ENCODE measurements around the gene VPS26C.

DNA sequence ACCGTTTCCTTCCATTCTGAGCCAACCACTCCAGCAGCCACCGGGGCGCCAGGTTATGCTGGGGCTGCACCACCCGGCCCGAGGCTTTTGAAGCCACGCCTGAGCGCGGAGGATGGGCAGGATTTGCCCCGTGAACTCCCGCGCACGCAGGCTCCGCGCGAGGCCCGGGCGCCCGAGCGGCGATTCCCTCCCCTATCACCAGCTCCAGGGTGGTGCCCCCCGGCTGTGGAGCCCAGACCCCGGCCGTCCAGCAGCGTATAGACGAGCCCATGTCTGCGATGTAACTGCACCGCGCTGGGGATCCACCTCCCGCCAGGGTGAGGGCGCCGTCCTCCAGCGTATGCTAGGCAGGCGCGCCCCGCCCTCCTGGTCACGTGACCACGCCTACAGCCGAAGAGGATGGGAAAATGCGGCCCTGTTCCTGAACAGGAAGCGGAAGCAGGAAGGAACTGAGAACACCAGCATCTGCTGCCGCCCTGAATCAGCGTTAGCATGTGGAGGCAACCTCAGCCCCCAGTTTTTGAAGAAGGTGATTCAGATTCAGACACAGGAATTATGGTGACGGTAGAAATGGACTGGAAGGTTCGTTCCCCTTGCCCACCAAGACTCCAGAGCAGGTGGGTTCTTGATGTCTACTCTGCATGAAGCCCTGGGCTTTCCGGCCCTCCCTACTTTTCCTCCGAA lies 46.0 kb downstream of the VPS26C start:
- TF ChIP-seq ZFX (IDR thresholded peaks at IDR 0.05): no peak
- no peak for TF ChIP-seq POLR2A (IDR thresholded peaks at IDR 0.05; ENCODE audit: borderline replicate concordance, extremely low read depth, insufficient read depth, insufficient read length)
- no peak for TF ChIP-seq JUND (IDR thresholded peaks at IDR 0.05)
- TF ChIP-seq, protein P1, sequence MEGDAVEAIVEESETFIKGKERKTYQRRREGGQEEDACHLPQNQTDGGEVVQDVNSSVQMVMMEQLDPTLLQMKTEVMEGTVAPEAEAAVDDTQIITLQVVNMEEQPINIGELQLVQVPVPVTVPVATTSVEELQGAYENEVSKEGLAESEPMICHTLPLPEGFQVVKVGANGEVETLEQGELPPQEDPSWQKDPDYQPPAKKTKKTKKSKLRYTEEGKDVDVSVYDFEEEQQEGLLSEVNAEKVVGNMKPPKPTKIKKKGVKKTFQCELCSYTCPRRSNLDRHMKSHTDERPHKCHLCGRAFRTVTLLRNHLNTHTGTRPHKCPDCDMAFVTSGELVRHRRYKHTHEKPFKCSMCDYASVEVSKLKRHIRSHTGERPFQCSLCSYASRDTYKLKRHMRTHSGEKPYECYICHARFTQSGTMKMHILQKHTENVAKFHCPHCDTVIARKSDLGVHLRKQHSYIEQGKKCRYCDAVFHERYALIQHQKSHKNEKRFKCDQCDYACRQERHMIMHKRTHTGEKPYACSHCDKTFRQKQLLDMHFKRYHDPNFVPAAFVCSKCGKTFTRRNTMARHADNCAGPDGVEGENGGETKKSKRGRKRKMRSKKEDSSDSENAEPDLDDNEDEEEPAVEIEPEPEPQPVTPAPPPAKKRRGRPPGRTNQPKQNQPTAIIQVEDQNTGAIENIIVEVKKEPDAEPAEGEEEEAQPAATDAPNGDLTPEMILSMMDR (IDR thresholded peaks at IDR 0.05 in 2 of 3, conservative IDR thresholded peaks at IDR 0.05 in 1 of 3; ENCODE audit: borderline replicate concordance in 1 of 3, insufficient read depth in 1 of 3, low read depth in 2 of 3, low read length in 2 of 3): peak in 2 of 3 experiments; percentile 19 to 21; a peak in 1 of 6 replicates
- no peak for TF ChIP-seq ATF3 (IDR thresholded peaks at IDR 0.05)
- no peak for TF ChIP-seq EGR1 (IDR thresholded peaks at IDR 0.05; ENCODE audit: low read depth)
- no peak for TF ChIP-seq ZNF274 (IDR thresholded peaks at IDR 0.05; ENCODE audit: low read depth, low read length)
- no peak for TF ChIP-seq SIN3A (IDR thresholded peaks at IDR 0.05; ENCODE audit: low read depth)
- TF ChIP-seq EZH2phosphoT487 (IDR thresholded peaks at IDR 0.05; ENCODE audit: borderline replicate concordance): no peak
- TF ChIP-seq EZH2 (IDR thresholded peaks at IDR 0.05): no peak
- no peak for TF ChIP-seq CEBPB (IDR thresholded peaks at IDR 0.05; ENCODE audit: low read depth)
- TF ChIP-seq, protein P2, sequence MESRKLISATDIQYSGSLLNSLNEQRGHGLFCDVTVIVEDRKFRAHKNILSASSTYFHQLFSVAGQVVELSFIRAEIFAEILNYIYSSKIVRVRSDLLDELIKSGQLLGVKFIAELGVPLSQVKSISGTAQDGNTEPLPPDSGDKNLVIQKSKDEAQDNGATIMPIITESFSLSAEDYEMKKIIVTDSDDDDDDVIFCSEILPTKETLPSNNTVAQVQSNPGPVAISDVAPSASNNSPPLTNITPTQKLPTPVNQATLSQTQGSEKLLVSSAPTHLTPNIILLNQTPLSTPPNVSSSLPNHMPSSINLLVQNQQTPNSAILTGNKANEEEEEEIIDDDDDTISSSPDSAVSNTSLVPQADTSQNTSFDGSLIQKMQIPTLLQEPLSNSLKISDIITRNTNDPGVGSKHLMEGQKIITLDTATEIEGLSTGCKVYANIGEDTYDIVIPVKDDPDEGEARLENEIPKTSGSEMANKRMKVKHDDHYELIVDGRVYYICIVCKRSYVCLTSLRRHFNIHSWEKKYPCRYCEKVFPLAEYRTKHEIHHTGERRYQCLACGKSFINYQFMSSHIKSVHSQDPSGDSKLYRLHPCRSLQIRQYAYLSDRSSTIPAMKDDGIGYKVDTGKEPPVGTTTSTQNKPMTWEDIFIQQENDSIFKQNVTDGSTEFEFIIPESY (IDR thresholded peaks at IDR 0.05; ENCODE audit: extremely low read depth, insufficient replicate concordance, low read length): no peak
